Measurements from ENCODE around the gene HNRNPA1. TPM values are rescaled to one million over a fixed set of nuclear protein-coding genes. Genes with fewer than 3 reads are reported as not detected.

HNRNPA1 gene
- total and polyA plus RNA-seq, 9 of the 15 experiments (the other 6 are each of a cell fraction or from before 2014, with no cell fraction given), result 1,166 to 2,703 (median 1,815) TPM

GRCh38 chr12:54279632-54280467, 676 bp upstream of the HNRNPA1 start, which contains the start of gene CBX5 (continued):
- TF ChIP-seq, protein P1, sequence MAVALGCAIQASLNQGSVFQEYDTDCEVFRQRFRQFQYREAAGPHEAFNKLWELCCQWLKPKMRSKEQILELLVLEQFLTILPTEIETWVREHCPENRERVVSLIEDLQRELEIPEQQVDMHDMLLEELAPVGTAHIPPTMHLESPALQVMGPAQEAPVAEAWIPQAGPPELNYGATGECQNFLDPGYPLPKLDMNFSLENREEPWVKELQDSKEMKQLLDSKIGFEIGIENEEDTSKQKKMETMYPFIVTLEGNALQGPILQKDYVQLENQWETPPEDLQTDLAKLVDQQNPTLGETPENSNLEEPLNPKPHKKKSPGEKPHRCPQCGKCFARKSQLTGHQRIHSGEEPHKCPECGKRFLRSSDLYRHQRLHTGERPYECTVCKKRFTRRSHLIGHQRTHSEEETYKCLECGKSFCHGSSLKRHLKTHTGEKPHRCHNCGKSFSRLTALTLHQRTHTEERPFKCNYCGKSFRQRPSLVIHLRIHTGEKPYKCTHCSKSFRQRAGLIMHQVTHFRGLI (CRISPR knock-in tag; IDR thresholded peaks at IDR 0.05), result no peak
- TF ChIP-seq POLR2B (IDR thresholded peaks at IDR 0.05; ENCODE audit: low read depth, partially characterized antibody) (peak; percentile 97), ZFPM2 (CRISPR knock-in tag; IDR thresholded peaks at IDR 0.05) (no peak), PHB (CRISPR knock-in tag; IDR thresholded peaks at IDR 0.05) (no peak), EZH2 (IDR thresholded peaks at IDR 0.05; ENCODE audit: borderline replicate concordance, low read depth, low read length) (no peak), ETV1 (tag; conservative IDR thresholded peaks at IDR 0.05; ENCODE audit: low read depth) (no peak), CLOCK (CRISPR knock-in tag; IDR thresholded peaks at IDR 0.05; ENCODE audit: borderline replicate concordance) (no peak), FOXJ2 (tag; IDR thresholded peaks at IDR 0.05) (no peak), ZNF551 (CRISPR knock-in tag; IDR thresholded peaks at IDR 0.05) (no peak), PHTF2 (CRISPR knock-in tag; IDR thresholded peaks at IDR 0.05) (no peak), ZBTB8A (IDR thresholded peaks at IDR 0.05; ENCODE audit: partially characterized antibody) (no peak), SIN3B (IDR thresholded peaks at IDR 0.05; ENCODE audit: low read depth) (no peak), CREM (IDR thresholded peaks at IDR 0.05; ENCODE audit: low read depth) (peak; percentile 48), HDAC2 (IDR thresholded peaks at IDR 0.05) (no peak), ZNF586 (CRISPR knock-in tag; conservative IDR thresholded peaks at IDR 0.05) (no peak)
- TF ChIP-seq, protein P2, sequence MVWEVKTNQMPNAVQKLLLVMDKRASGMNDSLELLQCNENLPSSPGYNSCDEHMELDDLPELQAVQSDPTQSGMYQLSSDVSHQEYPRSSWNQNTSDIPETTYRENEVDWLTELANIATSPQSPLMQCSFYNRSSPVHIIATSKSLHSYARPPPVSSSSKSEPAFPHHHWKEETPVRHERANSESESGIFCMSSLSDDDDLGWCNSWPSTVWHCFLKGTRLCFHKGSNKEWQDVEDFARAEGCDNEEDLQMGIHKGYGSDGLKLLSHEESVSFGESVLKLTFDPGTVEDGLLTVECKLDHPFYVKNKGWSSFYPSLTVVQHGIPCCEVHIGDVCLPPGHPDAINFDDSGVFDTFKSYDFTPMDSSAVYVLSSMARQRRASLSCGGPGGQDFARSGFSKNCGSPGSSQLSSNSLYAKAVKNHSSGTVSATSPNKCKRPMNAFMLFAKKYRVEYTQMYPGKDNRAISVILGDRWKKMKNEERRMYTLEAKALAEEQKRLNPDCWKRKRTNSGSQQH (CRISPR knock-in tag; IDR thresholded peaks at IDR 0.05), result peak; percentile 12; the same call in 1 of the 2 replicates
- TF ChIP-seq, protein P3, sequence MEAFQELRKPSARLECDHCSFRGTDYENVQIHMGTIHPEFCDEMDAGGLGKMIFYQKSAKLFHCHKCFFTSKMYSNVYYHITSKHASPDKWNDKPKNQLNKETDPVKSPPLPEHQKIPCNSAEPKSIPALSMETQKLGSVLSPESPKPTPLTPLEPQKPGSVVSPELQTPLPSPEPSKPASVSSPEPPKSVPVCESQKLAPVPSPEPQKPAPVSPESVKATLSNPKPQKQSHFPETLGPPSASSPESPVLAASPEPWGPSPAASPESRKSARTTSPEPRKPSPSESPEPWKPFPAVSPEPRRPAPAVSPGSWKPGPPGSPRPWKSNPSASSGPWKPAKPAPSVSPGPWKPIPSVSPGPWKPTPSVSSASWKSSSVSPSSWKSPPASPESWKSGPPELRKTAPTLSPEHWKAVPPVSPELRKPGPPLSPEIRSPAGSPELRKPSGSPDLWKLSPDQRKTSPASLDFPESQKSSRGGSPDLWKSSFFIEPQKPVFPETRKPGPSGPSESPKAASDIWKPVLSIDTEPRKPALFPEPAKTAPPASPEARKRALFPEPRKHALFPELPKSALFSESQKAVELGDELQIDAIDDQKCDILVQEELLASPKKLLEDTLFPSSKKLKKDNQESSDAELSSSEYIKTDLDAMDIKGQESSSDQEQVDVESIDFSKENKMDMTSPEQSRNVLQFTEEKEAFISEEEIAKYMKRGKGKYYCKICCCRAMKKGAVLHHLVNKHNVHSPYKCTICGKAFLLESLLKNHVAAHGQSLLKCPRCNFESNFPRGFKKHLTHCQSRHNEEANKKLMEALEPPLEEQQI (IDR thresholded peaks at IDR 0.05), result no peak
- TF ChIP-seq, protein P4, sequence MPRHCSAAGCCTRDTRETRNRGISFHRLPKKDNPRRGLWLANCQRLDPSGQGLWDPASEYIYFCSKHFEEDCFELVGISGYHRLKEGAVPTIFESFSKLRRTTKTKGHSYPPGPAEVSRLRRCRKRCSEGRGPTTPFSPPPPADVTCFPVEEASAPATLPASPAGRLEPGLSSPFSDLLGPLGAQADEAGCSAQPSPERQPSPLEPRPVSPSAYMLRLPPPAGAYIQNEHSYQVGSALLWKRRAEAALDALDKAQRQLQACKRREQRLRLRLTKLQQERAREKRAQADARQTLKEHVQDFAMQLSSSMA (CRISPR knock-in tag; IDR thresholded peaks at IDR 0.05), result 0 out of 2 replicates have a peak, but pooled peaks have one; percentile 64
- TF ChIP-seq, protein P5, sequence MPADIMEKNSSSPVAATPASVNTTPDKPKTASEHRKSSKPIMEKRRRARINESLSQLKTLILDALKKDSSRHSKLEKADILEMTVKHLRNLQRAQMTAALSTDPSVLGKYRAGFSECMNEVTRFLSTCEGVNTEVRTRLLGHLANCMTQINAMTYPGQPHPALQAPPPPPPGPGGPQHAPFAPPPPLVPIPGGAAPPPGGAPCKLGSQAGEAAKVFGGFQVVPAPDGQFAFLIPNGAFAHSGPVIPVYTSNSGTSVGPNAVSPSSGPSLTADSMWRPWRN (IDR thresholded peaks at IDR 0.05; ENCODE audit: low read depth), result no peak

Measured in K562 (cell line).